Fibroblast of peridontal ligament (primary cell): ENCODE results near the gene HTT.

Experiments used
- DNase-seq: peaks from one replicate; pipeline ENCODE4 v3.0.0-alpha.2; 2010; ENCODE audit errors: extremely low read depth

Gene HTT

DNA sequence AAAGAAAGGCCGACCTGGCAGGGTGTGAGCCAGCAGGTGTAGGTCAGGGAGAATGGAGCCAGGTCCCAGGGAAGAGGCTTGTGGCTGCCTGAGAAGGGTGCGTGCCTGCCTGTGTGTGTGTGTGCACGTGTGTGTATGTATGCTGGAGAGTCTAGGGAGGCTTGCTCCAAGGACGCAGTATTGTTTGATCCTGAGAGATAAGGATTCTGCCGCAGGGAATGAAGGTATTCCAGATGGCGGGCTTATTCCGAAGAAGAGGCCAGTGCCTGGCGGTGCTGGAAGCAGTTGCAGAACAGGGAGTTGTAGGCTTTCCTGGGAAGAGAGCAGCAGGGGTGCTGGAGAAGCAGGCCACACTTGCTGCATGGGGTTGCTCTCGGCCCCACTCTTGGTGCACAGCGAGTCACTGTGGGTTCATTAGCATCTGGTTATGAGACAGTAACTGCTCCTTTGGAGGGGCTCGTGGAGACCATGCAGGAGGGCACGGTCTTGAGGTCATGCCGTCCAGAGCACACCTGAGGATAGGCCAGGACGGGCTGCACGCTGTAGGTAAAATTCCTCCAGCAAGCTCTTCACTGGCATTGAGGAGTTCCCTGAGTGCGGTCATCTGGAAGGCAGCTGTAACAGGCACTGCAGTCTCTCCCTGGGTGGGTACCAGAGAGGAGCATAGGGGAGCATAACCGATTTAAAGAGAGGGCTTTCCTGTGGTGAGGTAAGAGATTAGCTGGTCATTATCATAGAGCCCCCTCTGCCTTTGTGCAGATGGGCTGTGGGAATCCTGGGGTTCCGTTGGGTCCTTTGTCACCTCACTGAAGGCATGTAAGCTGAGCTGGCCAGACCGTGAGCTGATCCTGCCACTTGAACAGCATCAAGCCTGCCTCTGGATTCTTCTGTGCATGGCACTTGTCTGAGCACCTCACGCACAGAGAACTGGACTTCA, 144.6 kb downstream of the HTT start:
- DNase-seq: no peak

DNA sequence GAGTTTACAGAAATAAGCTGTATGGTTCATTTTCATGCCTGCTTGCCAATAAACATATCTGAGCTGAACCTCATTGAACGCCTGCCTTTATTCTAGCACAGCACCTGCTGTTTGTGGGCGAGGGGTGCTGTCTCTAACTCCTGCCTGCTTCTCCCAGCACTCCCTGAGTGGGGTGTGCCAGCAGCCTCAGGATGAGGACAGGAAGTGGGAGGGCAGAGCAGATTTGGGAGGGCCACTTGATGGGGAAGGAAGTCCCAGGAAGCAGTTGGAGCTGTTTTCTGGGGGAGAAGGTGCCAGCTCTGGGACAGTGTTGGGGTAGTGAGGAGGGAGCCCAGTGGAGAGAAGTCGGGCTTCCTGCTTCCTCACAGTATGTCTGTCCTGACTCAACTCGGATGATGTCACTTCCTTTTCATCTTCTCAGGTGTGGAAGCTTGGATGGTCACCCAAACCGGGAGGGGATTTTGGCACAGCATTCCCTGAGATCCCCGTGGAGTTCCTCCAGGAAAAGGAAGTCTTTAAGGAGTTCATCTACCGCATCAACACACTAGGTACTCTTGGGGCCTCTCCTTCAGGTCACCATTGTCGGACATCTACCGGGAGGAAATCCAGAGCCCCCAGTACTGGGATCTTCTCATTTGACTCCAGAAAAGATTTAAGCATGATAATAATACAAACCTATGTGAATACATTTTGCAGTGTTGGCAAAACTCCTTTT, 145.4 kb downstream of the HTT start:
- DNase-seq: no peak

DNA sequence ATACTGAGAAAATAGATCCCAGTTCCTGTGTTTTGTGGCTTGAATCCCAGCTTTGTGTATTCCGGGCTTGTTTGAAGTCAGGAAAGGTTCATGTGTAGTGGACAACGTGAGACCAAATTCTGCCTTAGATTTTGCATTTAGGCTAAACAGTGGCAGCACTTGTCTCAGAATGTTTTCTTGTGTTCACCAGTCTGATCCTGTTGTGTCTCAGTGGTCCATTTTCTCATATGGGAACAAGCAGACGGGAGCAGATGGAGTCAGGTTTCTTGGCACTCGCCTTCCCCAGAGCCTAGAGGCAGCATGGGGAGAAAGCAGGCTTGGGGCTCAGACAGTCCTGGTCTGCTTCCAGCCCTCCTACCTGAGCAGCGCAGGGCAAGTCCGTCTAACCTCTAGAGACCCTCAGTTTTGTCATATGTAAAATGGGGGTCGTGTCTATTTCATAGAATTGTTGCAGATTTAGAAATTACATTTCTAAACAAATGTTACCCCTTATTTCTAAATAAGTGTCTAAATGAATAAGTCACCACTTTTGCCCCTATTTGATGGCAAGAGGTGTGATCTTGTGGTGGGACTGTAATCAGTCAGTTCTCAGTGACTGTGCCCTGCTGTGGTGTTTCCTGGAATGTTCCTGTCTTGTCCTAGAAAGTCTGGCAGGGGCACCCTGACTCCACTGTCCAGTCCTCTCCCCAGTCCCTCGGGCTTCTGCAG, 146.1 kb downstream of the HTT start:
- DNase-seq: no peak

DNA sequence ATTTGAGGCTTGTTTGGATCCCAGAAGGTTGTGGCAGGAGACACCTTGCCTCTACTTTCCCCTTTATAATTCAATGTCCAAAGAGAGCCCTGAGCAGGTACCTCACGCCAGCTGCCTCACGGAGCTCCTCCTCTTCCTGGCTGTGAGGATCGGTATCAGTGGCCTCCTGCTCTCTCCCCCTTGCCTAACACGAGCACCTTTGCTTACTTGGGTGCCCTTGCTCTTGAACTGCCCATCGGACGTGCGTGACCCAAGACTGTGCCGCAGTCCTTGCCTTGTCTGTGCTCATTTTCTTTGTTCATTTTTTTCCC, 146.7 kb downstream of the HTT start:
- DNase-seq: no peak

DNA sequence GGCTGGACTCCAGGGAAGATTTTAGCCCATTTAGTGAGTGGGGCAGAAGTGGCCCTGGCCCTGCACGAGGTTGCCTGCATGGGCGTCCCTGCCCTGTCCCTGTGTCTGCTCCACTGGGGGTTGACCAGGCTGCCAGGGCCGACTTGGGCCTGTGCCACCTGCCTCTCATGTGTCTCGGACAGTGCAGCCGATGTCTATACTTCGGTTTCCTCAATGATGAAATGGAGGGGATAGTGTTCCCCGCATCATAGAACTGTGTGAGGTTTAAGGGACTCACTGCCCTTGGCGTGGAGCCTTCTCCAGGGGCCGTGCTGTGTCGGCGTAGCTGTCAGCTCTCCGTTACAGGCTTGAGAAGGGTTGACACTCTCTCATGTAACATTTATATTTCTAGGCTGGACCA, 147.5 kb downstream of the HTT start:
- DNase-seq: no peak

GRCh38 chr4:3223346-3223745, 148.9 kb downstream of the HTT start:
- DNase-seq: no peak

- no peak for DNase-seq
Observed at GRCh38 chr4:3223956-3224748, 149.7 kb downstream of the HTT start.

GRCh38 chr4:3225071-3225850, 150.8 kb downstream of the HTT start:
- DNase-seq: no peak

- no peak for DNase-seq
Observed at GRCh38 chr4:3225936-3226335, 151.5 kb downstream of the HTT start.

DNA sequence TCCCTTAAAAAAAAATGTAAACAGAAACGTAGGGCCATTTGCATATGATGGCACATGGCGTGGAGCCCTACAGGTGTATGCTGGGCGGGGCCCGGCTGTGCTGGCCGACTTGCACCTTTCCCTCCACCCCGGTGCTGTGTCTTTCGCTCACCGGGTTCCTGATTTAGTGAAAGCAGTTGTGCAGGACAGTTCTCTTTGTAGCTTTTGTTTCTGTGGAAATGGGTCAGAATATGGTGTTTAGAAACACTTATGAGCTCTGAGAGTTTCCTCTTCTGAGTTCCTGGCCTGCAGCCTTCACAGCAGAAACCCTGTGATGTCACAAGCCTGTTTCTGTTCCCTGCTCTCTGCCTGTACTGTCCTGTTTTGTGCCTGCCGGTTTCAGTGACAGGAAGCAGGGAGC, 152.0 kb downstream of the HTT start:
- no peak for DNase-seq

GRCh38 chr4:3226944-3227343, 152.5 kb downstream of the HTT start:
- DNase-seq: no peak

DNA sequence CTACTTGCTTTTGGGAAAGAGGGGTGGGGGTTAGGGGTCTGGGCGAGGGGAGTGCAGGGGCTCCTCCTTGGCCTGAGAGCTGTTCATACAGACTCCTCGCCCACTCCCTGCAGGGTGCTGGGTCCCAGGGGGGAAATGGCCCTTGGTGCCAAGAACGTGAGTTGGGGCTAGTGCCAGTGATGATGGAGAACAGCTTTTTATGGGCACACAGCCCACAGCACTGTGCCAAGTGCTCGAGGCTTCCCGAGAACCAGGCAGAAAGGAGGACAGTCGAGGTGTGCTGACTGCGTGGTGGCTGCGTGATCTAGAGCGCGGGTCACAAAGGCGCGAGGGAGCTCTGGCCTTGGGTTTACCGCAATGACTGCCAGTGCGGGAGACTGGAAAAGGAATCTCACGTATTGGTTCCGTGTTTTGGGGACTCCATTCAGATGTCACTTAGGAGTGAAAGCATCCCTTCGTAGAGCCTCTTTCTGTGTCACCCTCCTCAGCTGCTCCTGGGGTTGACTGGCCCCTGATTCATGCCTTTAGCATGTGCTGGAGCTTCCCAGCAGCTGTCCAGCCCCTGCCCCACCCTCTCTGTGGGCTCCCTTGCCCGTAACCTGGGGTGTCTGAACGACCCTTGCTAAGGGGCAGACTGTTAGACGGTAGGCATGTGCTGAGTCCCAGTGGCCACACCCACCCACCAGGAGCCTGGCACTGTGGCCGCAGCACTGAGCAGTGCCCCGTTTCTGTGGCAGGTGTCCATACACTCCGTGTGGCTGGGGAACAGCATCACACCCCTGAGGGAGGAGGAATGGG, 153.6 kb downstream of the HTT start:
- DNase-seq: no peak

DNA sequence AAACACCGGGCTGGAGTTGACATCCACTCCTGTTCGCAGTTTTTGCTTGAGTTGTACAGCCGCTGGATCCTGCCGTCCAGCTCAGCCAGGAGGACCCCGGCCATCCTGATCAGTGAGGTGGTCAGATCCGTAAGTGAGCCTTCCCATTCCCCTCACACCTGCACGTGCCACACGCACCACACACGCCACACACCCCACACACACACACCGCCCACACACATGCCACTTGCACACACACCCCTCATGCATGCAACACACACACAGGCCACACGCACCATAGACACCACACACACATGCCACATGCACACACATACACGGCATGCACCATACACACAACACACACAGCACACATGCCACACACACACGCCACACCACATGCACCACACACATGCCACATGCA, 154.4 kb downstream of the HTT start:
- no peak for DNase-seq

- DNase-seq: no peak
Observed at GRCh38 chr4:3229328-3229727, 154.8 kb downstream of the HTT start.

DNA sequence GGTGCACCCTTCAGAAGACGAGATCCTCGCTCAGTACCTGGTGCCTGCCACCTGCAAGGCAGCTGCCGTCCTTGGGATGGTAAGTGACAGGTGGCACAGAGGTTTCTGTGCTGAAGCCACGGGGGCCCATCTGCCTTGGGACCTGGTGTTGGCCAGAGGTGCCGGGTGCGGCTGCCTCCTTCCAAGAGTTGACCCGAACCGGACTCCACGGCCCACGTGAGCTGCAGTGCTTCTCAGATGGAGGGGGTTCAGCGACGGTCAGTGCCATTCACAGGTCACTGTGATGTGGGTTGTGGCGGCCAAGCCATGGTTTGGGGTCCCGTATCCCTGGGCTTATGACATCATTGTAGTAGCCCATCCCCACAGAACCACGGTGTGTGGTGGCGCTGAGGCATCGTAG, 155.5 kb downstream of the HTT start:
- no peak for DNase-seq

GRCh38 chr4:3231471-3231870, 157.0 kb downstream of the HTT start:
- DNase-seq: no peak

- no peak for DNase-seq
Observed at GRCh38 chr4:3232001-3232400, 157.5 kb downstream of the HTT start.

- no peak for DNase-seq
Observed at GRCh38 chr4:3232871-3233271, 158.4 kb downstream of the HTT start.

DNA sequence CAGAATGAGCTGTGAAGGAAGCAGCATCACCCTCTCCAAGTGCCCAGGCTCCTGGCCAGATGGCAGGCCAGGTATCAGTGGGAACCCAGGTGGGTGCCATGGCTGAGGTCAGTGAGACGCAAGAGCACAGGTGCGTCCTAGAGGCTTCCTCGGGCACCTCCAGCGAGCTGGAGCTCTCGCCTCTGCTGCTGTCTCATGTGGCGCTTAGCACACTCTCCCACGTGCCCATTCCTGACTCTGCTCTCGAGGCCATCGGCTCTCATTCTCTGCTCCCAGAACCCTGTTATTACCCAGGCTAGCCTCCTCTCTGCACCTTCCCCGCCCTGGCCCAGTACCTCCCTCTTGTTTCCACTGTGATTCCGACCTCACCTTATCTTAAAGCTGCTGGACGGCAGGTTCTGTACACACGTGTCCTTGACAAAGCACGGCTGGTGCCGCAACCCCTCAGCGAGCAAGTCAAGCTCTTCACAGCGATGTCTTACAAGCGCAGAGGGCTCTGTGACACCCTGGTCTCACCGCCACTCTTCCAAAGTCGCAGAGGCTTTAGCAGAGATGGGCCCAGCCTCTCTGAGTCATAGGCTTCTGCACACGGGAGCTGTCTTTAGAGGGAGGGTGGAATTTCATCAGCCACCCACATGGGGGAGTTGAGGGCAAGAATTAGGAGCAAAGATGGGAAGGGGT, 159.1 kb downstream of the HTT start:
- DNase-seq: peak; percentile 5
